ENCODE measurements around the gene ANKRD44.
"Not testable (repeated sequence)": the region's sequence is repeated elsewhere in the genome, so short reads cannot be mapped to it uniquely, and the experiment has no call there.

ANKRD44 gene

DNA sequence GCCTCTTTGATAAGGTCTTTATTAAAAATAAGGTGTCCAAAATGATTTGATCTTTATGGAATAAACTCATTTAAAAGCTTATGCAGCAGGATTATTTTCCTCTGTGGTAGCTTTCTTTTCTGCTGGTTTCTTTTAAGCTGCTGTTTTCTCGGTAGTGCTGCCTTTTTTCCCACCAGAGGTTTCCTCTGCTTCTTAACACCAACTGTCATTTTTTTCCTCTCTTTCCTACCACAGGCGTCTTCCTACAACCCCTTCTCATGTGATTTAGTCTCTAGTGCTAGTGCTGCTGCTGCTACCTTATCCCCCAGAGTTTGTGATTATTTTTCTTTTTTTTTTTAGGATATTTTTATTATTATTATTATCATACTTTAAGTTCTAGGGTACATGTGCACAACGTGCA, 281.9 kb downstream of the ANKRD44 start:
- DNase-seq (ENCODE audit: low read depth): no peak

- DNase-seq (ENCODE audit: low read depth): no peak
These were observed 282.4 kb downstream of the ANKRD44 start for GRCh38 chr2:197028230-197028629.

GRCh38 chr2:197024206-197024605, 286.4 kb downstream of the ANKRD44 start:
- no peak for DNase-seq (ENCODE audit: low read depth)

DNA sequence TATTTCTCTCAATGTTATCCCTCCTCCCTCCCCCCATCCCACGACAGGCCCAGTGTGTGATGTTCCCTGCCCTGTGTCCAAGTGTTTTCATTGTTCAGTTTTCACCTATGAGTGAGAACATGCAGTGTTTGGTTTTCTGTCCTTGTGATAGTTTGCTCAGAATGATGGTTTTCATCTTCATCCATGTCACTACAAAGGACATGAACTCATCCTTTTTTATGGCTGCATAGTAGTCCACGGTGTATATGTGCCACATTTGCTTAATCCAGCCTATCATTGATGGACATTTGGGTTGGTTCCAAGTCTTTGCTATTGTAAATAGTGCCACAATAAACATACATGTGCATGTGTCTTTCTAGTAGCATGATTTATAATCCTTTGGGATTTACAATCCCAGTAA, 289.7 kb downstream of the ANKRD44 start:
- not testable (repeated sequence) for DNase-seq (ENCODE audit: low read depth)

GRCh38 chr2:197013098-197013497, 297.5 kb downstream of the ANKRD44 start:
- DNase-seq (ENCODE audit: low read depth): no peak

DNA sequence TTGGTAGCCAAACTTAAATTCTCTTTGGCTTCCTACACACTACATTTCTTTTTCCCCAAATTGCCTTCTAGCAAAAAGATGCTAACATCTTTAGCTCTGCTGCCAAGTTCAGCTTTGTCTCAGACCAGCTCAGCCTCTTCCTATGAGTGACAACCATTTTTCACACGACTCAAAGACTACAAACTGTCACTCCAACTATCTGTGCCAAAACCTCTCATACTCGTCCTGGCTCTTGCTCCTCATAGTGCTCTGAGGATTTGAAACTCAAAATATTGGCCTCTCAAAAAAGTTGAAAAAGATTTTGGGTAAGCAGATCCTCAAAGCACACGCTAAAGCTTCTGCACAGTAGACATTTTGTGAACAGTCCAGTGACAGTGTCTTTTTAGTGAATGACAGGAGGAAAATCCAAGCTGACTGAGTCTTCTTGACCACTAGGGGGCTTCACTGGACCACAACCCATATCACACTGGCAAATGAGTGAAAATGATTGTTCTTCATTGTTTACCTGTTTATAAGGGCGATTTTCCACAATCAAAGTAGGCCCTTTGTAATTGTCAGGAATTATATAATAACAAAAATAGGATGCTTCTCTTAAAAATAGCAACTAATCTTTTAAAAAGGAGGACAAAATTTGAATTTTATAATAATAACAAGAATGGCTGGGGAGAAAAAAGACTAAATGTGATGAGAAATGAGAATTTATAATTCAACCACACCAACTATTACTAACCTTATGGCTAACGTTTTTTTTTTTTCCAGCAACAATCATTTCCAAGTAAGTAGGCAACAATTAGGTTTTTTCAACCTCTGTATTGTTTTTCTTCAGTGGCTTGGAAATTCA, 298.6 kb downstream of the ANKRD44 start:
- no peak for DNase-seq (ENCODE audit: low read depth)

- DNase-seq (ENCODE audit: low read depth): no peak
These were observed 299.6 kb downstream of the ANKRD44 start for GRCh38 chr2:197011021-197011417.

DNA sequence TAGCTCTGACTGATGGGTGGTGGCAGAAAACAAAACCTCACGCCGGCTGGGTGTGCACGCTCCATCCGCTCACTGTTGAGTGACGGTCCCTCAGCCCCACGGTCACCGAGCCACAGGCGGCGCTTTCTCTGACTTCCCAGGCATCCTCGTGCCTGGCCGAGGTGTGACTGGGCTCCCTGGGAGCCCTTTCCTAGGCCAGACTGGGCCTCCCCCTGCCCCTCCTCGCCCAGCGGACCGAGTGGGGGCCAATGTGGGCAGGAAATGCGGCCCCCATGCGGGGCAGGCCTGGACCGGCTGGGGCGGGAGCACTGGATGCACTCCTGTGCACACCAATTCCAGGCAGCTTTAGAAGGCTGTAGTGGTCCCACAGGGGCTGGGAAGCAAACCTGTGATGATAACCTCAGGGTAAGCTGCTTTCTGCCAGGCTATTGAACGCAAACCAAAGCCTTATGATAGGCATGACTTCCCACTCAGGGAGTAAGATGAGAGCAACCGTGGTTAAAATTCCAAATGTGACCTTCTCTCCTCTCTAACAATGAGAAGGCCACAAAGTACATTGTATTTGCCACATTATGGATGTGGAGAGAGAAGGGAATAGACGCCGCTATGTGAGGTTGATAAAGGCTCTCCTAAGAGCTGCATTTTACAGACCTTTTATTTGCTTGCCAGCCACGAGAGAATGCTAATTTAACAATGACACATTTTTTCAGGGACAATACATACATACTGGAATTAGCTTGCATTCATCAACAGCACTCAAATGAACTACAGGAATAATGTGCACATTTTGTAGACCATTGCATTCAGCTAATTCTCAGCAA, 300.2 kb downstream of the ANKRD44 start:
- DNase-seq (ENCODE audit: low read depth): no peak

DNA sequence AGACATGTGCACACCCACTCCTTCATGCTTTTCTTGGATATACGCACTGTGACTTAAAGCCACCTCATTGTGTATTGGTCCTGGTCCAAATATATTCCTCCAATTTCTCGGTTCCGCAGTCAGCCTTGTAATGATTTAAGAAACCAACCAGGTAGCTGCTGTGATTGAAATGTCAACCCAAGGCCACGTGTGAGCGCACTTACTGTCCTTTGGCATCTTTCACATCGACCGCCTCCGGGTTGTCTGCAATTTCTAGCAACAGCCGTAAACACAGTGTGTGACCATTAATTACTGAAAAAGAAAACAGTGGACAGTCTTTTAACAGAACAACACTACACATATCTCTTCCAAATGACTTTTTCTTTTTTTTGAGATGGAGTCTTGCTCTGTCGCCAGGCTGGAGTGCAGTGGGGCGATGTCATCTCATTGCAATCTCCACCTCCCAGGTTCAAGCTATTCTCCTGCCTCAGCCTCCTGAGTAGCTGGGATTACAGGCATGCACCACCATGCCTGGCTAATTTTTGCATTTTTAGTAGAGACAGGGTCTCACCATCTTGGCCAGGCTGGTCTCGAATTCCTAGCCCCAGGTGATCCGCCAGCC, 301.7 kb downstream of the ANKRD44 start:
- DNase-seq (ENCODE audit: low read depth): not testable (repeated sequence)

GRCh38 chr2:197007716-197008628, 302.6 kb downstream of the ANKRD44 start:
- no peak for DNase-seq (ENCODE audit: low read depth)

GRCh38 chr2:197001921-197002320, 308.7 kb downstream of the ANKRD44 start:
- DNase-seq (ENCODE audit: low read depth): no peak

- DNase-seq (ENCODE audit: low read depth): no peak
These were observed 314.7 kb downstream of the ANKRD44 start for GRCh38 chr2:196995757-196996314.

DNA sequence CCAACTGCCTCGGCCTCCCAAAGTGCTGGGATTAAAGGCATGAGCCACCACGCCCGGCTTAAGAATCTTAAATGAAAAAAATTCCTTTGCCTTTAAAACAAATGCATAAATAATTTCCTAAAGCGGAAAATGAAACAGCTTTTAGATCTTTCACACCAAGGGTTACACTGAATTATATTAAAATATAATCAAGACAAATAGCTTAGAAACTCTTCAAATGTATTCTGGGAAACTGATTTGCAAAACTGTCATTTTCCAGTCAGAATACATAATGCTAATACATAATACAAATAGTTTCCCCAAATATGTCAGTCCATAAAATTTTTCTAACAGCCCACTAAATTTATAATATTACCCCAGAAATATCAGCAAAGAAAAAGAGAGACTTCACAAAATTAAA, 315.8 kb downstream of the ANKRD44 start:
- no peak for DNase-seq (ENCODE audit: low read depth)

DNA sequence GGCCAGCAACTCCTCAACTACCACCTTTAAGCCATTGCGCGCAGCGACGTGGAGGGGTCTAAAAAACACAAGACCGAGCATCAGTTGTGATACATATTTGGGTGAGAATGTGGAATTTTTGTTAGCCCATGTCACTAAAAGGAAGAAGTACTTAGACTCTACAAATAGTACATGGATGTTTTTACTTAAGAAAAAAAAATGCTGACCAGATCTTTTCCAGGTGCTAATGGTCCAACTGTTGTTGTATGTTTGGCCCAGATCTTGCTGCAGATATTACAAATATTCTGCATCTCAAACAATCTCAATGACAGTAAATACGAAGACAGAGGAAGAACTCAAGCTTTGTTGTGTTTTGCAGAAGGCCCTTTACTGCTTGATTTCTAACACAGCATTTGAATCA, 317.0 kb downstream of the ANKRD44 start:
- DNase-seq (ENCODE audit: low read depth): no peak

- no peak for DNase-seq (ENCODE audit: low read depth)
These were observed 318.1 kb downstream of the ANKRD44 start for GRCh38 chr2:196992466-196992865.

- no peak for DNase-seq (ENCODE audit: low read depth)
These were observed 319.7 kb downstream of the ANKRD44 start for GRCh38 chr2:196990788-196991461.

DNA sequence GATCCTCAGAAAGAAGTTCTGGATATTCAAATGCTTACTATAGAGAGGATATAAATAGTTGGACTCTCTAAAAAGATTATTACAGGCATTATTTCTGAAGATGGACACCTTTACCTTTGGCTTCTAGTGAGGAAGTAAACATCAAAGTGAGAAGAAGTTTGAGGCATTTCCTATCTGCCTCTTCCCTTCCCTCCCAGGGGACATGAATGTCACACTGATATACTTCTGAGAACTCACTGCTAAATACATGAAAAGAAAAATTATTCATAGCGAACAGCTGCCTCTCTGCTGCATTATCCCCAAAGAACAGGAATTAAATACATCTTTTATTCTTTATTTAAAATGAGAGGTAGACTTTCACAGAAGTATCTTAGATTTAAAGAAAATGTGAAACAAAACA, 320.5 kb downstream of the ANKRD44 start:
- DNase-seq (ENCODE audit: low read depth): no peak

- no peak for DNase-seq (ENCODE audit: low read depth)
These were observed 321.1 kb downstream of the ANKRD44 start for GRCh38 chr2:196989496-196989895.

DNA sequence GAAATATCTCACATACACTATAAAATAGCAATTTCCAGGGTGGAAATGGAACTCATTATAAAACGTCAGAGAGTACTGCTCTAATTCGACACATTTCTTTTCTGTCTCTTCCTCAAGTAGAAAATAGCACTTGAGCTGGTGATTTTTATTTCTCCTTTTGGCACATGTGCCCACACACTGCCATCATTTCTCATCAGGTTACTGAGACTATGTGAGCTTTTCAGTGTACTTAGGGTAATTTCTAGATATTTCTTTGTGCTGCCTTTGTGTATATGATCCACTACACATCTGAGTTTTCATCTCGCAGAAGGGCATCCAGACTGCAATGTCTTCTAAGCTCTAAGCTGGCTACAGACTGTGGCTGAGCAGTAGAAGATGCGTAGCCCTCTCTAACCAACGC, 321.9 kb downstream of the ANKRD44 start:
- DNase-seq (ENCODE audit: low read depth): no peak

DNA sequence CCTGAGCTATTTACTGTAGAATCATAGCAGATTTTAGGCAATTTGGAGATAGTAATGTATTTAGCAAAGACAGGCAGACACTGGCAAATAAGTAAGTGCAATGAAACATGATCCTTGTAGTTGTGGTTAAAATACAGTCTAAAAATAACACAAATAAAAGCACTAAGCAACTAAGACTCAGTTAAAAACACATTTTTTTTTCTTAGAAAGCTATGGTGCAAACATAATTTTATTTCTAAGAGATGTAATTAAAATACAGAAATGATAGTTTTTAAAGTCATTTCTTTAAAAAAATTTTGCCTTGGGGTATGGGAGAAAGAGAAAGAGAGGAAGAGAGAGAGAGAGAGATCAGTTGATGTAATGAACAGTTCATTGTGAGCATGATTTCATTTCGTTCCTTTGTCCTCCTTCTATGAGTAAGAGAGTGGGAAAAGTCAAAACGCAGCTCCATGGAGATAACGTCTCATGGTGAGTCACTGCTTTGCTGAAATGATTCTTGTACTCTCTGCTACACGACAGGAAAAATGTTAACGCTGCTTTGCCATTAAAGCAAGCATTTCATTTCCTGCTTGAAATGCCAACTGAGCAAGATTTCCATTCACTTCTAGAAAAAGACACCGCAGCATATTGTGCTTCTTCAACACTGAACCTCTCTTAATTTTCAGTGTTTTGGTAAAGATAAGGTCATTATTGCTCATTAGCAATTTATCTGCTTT, 322.8 kb downstream of the ANKRD44 start:
- DNase-seq (ENCODE audit: low read depth): peak; percentile 90

Data from GM04504 (cell line).